Measurements from ENCODE around the gene LNPK. TPM values are rescaled to one million over a fixed set of nuclear protein-coding genes. Genes with fewer than 3 reads are reported as not detected.

The LNPK gene
- total RNA-seq, 1 donor from 2014 or later = 30.3 TPM

DNA sequence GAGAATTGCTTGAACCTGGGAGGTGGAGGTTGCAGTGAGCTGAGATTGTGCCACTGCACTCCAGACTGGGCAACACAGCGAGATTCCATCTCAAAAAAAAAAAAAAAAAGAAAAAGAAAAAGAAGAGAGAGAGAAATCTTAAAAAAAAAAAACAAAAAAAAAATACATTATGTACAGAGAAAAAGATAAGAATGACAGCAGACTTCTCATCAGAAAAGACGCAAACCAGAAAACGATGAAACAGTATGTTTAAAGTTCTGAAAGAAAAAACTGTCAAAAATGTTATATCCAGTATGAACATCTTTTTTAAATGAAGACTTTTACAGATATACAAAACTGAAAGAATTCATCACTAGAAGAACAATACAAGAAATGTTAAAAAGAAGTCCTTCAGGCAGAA, 60.4 kb downstream of the LNPK start:
- DNase-seq (ENCODE audit: low spot score, unreplicated experiment) = no peak
- no peak overlapping the region for H3K27ac Mint-ChIP-seq
- no peaks in the 10 kb centered on the region for H3K4me1 Mint-ChIP-seq (ENCODE audit: low read depth)
- H3K4me3 Mint-ChIP-seq (ENCODE audit: low read depth) = no peak overlapping the region
- H3K9me3 Mint-ChIP-seq (ENCODE audit: low read depth) = peaks cover 3% of the 10 kb centered on the region
- H3K36me3 Mint-ChIP-seq (ENCODE audit: insufficient read depth) = peaks cover 16% of the 10 kb centered on the region
- TF ChIP-seq, protein P1, sequence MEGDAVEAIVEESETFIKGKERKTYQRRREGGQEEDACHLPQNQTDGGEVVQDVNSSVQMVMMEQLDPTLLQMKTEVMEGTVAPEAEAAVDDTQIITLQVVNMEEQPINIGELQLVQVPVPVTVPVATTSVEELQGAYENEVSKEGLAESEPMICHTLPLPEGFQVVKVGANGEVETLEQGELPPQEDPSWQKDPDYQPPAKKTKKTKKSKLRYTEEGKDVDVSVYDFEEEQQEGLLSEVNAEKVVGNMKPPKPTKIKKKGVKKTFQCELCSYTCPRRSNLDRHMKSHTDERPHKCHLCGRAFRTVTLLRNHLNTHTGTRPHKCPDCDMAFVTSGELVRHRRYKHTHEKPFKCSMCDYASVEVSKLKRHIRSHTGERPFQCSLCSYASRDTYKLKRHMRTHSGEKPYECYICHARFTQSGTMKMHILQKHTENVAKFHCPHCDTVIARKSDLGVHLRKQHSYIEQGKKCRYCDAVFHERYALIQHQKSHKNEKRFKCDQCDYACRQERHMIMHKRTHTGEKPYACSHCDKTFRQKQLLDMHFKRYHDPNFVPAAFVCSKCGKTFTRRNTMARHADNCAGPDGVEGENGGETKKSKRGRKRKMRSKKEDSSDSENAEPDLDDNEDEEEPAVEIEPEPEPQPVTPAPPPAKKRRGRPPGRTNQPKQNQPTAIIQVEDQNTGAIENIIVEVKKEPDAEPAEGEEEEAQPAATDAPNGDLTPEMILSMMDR (IDR thresholded peaks at IDR 0.05; ENCODE audit: unreplicated experiment) = no peak
- H3K27me3 Mint-ChIP-seq = no peaks in the 10 kb centered on the region

DNA sequence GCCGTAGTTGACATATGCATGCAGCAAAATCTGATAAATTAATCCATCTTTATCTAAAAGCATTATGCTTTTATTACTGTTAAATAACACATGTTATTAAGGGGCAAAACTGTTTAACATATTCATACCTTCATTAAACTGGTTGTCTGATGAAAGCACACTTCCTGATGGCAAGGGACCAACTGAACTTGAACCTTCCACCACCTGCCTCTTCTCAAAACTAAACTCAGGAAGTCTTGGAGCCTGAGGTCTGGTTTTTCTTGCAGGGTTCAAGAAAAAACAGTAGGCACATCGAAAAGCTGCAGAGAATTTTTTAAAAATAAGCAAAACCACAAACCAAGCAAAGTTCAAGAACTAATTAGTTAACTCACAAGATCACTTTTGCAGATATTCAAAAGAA, 64.9 kb downstream of the LNPK start:
- Mint-ChIP-seq H3K9me3 (ENCODE audit: low read depth) (peaks cover 3% of the 10 kb centered on the region), H3K27ac (no peak overlapping the region), H3K27me3 (no peaks in the 10 kb centered on the region), H3K4me1 (ENCODE audit: low read depth) (no peaks in the 10 kb centered on the region), H3K4me3 (ENCODE audit: low read depth) (no peak overlapping the region), H3K36me3 (ENCODE audit: insufficient read depth) (peaks cover 5% of the 10 kb centered on the region)
- TF ChIP-seq, protein P1 (IDR thresholded peaks at IDR 0.05; ENCODE audit: unreplicated experiment) = no peak
- no peak for DNase-seq (ENCODE audit: low spot score, unreplicated experiment)

GRCh38 chr2:175935289-175936181, 66.5 kb downstream of the LNPK start:
- Mint-ChIP-seq H3K9me3 (ENCODE audit: low read depth) (no peaks in the 10 kb centered on the region), H3K27ac (no peak overlapping the region), H3K27me3 (no peaks in the 10 kb centered on the region), H3K4me3 (ENCODE audit: low read depth) (no peak overlapping the region), H3K4me1 (ENCODE audit: low read depth) (no peaks in the 10 kb centered on the region), H3K36me3 (ENCODE audit: insufficient read depth) (no peaks in the 10 kb centered on the region)
- no peak for DNase-seq (ENCODE audit: low spot score, unreplicated experiment)
- TF ChIP-seq, protein P1 (IDR thresholded peaks at IDR 0.05; ENCODE audit: unreplicated experiment) = no peak

DNA sequence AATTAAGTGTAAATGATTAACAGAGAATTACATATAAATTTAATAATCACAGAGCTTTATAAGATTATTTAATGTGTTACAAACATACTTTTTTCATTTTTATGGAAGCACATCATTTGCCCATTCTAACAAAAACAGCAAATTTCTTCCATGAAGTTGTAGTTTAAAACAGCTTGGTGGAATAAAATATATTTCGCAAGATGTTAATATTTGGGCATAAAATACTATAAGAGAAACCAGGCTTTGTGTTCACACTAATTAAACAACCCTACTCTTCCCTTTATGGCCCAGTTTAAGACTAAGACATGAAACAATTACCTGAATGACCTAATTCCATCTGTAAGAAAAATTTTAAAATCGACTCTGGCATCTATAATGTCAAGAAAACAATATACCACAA, 69.4 kb downstream of the LNPK start:
- DNase-seq (ENCODE audit: low spot score, unreplicated experiment) = no peak
- Mint-ChIP-seq H3K9me3 (ENCODE audit: low read depth) (no peaks in the 10 kb centered on the region), H3K36me3 (ENCODE audit: insufficient read depth) (no peaks in the 10 kb centered on the region), H3K27me3 (no peaks in the 10 kb centered on the region), H3K27ac (no peak overlapping the region), H3K4me1 (ENCODE audit: low read depth) (no peaks in the 10 kb centered on the region), H3K4me3 (ENCODE audit: low read depth) (no peak overlapping the region)
- TF ChIP-seq, protein P1 (IDR thresholded peaks at IDR 0.05; ENCODE audit: unreplicated experiment) = no peak

DNA sequence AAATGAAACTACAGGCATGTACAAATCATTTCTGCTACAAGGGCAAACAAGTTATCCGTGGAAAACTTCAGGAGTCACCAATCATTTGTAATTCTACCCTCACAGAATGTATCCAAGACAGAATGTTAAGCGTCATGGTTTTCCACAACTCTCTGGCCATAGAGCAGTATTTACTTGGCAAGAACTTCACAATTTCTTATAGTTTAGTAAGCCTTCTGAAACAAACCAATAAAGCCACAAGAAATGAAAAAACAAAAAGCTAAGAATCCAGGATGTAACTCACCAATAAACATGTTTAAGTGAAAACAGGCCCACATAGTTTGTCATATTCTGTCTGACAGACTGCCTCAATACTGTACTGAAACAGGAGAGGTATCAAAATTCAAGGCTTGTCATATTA, 70.3 kb downstream of the LNPK start:
- DNase-seq (ENCODE audit: low spot score, unreplicated experiment) = no peak
- Mint-ChIP-seq H3K27ac (no peak overlapping the region), H3K4me1 (ENCODE audit: low read depth) (no peaks in the 10 kb centered on the region), H3K4me3 (ENCODE audit: low read depth) (no peak overlapping the region), H3K9me3 (ENCODE audit: low read depth) (no peaks in the 10 kb centered on the region), H3K36me3 (ENCODE audit: insufficient read depth) (no peaks in the 10 kb centered on the region), H3K27me3 (no peaks in the 10 kb centered on the region)
- TF ChIP-seq, protein P1 (IDR thresholded peaks at IDR 0.05; ENCODE audit: unreplicated experiment) = no peak

Data from progenitor cell of endocrine pancreas (in vitro differentiated cells).